Hematopoietic multipotent progenitor cell (in vitro differentiated cells): Measurements from ENCODE around the gene COG5. TPM values are rescaled to one million over a fixed set of nuclear protein-coding genes. Genes with fewer than 3 reads are reported as not detected.
"Not testable (repeated sequence)": the region's sequence is repeated elsewhere in the genome, so short reads cannot be mapped to it uniquely, and the experiment has no call there.

Source experiments
- DNase-seq, 3 donors: peaks; one replicate each; pipeline ENCODE4 v3.0.0-alpha.2; 2011 to 2015; ENCODE audit warnings: low read depth in 2 of 3, low spot score in 2 of 3
- total RNA-seq: library from RNA; depleted of rRNA; stranded (reverse); fragments of >200 nt; gene quantifications from one replicate; pipeline ENCODE4 v1.2.3, GENCODE V29; 2012

COG5 gene
- total RNA-seq, 1 donor: 15.1 TPM

- no peak for DNase-seq
These were observed 326.9 kb downstream of the COG5 start for GRCh38 chr7:107236862-107237261.

GRCh38 chr7:107234436-107234835 lies 329.3 kb downstream of the COG5 start:
- no peak for DNase-seq

- no peak for DNase-seq
These were observed 329.7 kb downstream of the COG5 start for GRCh38 chr7:107233981-107234380.

GRCh38 chr7:107233174-107233573 lies 330.5 kb downstream of the COG5 start:
- DNase-seq: no peak

GRCh38 chr7:107232568-107233090 lies 331.1 kb downstream of the COG5 start:
- no peak for DNase-seq

GRCh38 chr7:107230334-107230733 lies 333.4 kb downstream of the COG5 start:
- DNase-seq: no peak

GRCh38 chr7:107228291-107228690 lies 335.4 kb downstream of the COG5 start:
- DNase-seq: no peak

GRCh38 chr7:107224374-107225223 lies 339.1 kb downstream of the COG5 start:
- no peak for DNase-seq

- DNase-seq: not testable (repeated sequence)
These were observed 342.9 kb downstream of the COG5 start for GRCh38 chr7:107220806-107221205.

- no peak for DNase-seq
These were observed 343.4 kb downstream of the COG5 start for GRCh38 chr7:107220356-107220755.

- no peak for DNase-seq
These were observed 344.0 kb downstream of the COG5 start for GRCh38 chr7:107219563-107220244.

- peak in 1 of 3 donors; percentile 15 for DNase-seq
These were observed 349.8 kb downstream of the COG5 start for GRCh38 chr7:107213945-107214344.

GRCh38 chr7:107213193-107213788 lies 350.4 kb downstream of the COG5 start:
- DNase-seq: no peak

- DNase-seq: no peak
These were observed 351.0 kb downstream of the COG5 start for GRCh38 chr7:107212725-107213124.

- DNase-seq: no peak
These were observed 353.3 kb downstream of the COG5 start for GRCh38 chr7:107210400-107210799.

GRCh38 chr7:107209565-107209964 lies 354.2 kb downstream of the COG5 start:
- DNase-seq: no peak

- DNase-seq: no peak
These were observed 355.2 kb downstream of the COG5 start for GRCh38 chr7:107208563-107208962.

- DNase-seq: no peak
These were observed 355.6 kb downstream of the COG5 start for GRCh38 chr7:107208024-107208521.

- no peak for DNase-seq
These were observed 356.3 kb downstream of the COG5 start for GRCh38 chr7:107207459-107207858.

- DNase-seq: no peak
These were observed 357.0 kb downstream of the COG5 start for GRCh38 chr7:107206706-107207105.

- no peak for DNase-seq
These were observed 357.6 kb downstream of the COG5 start for GRCh38 chr7:107206136-107206535.
